ENCODE data around the gene PCYT1A.
"Not testable (repeated sequence)": the region's sequence is repeated elsewhere in the genome, so short reads cannot be mapped to it uniquely, and the experiment has no call there.

PCYT1A gene

DNA sequence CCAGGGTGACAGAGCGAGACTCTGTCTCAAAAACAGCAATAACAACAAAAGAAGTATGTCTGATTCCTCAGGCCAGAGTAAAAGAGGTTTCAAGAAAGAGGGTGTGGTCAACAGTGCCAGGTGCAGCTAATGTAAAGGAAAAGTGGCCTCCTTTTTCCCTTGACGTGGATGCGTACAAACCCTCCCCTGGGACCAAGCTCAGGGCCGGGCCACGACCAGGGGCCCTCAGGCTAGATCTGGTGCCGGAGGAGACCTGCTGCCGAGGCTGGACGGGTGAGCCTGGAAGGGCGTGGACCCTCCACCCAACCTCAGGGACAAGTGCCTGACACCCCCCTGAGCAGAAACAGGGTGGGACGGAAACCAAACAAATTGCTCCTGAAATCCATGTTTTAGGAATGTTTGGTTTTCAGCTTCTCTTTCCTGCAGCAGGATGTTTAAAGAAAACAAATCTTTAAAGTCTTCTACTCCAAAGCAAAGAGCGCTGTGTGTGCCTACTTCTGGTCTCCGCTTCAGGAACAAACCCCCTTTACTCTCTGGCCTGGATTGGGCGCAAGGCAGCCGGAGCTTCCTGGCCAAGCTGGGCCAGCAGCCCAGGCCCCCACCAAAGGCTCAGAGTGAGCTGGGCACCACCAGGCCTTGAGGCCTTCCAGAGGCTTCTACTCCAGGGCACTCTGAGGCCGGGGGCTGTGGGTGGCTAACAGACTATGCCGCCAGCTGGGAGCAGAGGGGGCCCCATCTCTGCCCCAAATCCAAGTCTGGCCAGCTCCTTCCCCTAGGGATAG, 97.8 kb downstream of the PCYT1A start:
- DNase-seq, result no peak

DNA sequence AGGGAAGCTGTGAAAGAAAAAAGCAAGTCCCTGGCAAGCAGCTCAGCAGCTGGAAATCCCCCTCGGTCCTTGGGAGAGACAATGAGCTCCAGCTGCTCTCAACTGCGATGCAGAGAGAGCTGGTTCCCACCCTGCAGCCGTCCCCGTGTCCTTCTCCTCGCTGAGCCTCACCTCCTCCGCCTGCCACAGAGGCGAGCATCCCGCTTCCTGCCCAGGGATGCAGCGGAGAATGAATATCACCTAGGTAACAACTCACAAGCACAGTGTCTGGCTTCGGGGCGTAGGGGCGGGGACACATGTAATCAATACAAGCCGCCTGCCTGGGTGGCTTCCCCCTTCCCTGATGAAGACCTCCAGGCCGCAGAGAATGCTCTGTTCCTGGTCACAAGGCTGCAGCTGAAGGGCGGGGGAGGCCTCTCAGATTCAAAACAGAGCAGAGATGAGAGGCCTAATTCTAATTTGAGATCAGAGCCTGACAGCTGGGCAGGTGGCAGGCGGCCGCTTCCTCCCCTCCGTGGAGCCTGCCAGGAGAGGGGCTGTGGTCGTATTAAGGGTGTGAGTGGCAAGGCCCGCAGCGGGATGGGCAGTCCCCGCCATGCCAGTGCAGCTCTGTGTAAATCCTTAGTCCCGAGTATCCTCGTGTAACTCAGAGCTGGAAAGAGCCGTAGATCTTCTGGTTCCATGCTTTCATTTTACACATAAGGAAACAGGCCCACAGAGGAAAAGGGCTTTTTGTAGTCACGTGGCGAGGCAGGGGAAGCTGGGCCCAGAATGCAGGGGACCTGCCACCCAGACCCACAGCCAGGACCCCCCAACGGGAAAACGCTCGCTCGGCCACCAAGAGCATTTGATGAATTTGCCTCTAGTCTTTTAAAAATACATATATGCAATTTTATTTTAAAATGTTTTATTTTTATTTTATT, 100.6 kb downstream of the PCYT1A start:
- DNase-seq, result peak; percentile 90

DNA sequence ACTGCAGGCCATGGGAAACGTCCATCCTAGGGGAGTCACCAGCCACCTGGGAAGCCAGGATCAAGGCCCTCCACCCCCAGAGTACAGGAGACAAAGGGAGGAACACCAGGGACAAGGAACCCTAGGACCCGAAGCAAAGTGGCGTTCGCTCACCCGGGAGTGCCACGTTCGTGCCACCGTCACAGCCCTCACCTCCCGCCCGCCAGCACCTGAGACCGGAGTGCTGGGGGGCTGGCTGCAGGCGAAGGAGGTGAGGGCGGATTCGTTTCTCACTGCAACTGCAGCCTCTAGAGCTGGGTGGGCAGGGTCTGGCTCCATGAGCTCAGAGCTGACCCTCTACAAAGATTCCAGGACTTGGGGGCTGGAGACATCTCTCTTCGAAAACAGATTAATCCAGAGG, 102.6 kb downstream of the PCYT1A start:
- DNase-seq, result no peak

DNA sequence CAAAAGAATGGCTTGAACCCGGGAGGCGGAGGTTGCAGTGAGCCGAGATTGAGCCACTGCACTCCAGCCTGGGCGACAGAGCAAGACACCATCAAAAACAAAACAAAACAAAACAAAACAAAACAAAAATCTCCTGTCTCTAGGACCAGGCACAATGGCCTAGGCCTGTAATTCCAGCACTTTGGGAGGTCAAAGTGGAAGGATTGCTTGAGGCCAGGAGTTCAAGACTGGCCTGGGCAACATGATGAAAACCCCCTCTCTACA, 103.4 kb downstream of the PCYT1A start:
- not testable (repeated sequence) for DNase-seq

DNA sequence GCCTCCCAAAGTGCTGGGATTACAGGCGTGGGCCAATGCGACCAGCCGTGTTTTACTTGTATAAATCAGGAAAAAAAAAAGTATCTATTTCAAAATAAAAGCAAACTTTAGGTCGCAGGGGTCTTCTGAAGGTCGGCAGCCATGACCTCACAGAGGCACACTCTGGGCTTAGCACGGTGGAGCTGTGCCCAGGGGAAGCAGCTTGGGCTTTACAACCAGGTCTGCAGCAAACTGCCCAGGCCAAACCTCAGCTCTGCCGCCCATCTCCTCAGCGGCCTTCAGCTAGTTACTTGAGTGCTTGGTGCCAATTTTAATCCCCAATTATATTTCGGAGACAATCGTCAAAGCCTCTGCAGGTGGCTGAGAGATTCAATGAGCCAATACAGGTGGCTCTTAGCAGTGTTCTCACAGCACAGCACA, 106.4 kb downstream of the PCYT1A start:
- DNase-seq, result no peak

DNA sequence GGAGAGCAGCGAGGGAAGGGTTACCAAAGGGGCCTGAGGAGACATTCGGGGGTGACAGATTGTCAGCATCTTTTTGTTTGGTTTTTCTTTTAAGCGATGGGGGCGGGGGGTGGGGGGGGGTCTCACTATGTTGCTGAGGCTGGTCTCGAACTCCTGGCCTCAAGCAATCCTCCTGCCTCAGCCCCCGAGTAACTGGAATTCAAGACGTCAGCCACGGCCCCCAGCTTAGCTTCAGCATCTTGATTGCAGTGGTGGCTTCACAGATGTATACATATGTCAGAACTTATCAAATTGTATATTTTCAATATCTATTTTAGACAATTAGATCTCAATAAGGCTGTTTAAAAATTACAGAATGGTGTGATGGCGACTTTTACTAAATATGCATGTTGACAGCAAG, 107.2 kb downstream of the PCYT1A start:
- no peak for DNase-seq

All from retina (tissue), 1 donor.